ENCODE measurements around the gene ALDH1L1.

Gene ALDH1L1

DNA sequence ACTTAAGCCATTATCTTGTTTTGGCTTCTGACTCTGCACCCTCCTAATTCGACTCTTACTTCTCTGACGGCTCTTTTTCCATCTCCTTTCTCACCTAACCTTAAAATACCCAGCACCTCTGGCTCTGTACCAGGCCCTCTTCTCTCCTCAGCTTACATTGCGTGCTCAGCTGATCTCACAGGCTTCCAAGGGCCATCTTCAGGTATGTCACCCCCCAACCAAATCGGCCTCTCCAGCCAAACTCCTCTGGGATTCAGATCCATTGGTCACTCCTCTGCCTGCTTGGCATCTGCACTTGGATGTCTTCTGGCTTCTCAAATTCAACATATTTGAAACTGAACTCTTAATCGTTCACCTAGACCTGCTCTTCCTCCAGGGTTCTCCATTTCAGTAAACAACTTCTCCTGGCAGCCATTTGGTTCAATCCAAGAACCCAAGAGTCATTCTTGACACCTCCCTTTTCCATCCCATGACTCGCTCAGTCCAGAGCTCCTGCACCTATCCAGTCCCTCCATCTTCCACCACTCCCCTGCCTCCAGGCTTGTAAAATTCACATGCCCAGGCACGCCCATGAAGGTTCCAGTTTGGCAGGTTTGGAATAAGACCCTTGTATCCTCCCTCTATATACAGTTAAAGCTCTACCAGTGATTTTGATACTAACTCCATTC is 61.2 kb downstream of the ALDH1L1 start:
- TF ChIP-seq, protein P1, sequence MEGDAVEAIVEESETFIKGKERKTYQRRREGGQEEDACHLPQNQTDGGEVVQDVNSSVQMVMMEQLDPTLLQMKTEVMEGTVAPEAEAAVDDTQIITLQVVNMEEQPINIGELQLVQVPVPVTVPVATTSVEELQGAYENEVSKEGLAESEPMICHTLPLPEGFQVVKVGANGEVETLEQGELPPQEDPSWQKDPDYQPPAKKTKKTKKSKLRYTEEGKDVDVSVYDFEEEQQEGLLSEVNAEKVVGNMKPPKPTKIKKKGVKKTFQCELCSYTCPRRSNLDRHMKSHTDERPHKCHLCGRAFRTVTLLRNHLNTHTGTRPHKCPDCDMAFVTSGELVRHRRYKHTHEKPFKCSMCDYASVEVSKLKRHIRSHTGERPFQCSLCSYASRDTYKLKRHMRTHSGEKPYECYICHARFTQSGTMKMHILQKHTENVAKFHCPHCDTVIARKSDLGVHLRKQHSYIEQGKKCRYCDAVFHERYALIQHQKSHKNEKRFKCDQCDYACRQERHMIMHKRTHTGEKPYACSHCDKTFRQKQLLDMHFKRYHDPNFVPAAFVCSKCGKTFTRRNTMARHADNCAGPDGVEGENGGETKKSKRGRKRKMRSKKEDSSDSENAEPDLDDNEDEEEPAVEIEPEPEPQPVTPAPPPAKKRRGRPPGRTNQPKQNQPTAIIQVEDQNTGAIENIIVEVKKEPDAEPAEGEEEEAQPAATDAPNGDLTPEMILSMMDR (conservative IDR thresholded peaks at IDR 0.05; ENCODE audit: low read depth, low read length), result no peak
- no peak overlapping the region for H3K4me3 ChIP-seq (ENCODE audit: low read length)
- no peak for DNase-seq (ENCODE audit: low read depth)

- H3K4me3 ChIP-seq (ENCODE audit: low read length), result no peak overlapping the region
- no peak for DNase-seq (ENCODE audit: low read depth)
- TF ChIP-seq, protein P1 (conservative IDR thresholded peaks at IDR 0.05; ENCODE audit: low read depth, low read length), result no peak
These were observed 61.8 kb downstream of the ALDH1L1 start for GRCh38 chr3:126118591-126118990.

- TF ChIP-seq, protein P1 (conservative IDR thresholded peaks at IDR 0.05; ENCODE audit: low read depth, low read length), result no peak
- no peak overlapping the region for H3K4me3 ChIP-seq (ENCODE audit: low read length)
- no peak for DNase-seq (ENCODE audit: low read depth)
These were observed 62.6 kb downstream of the ALDH1L1 start for GRCh38 chr3:126117786-126118185.

- TF ChIP-seq, protein P1 (conservative IDR thresholded peaks at IDR 0.05; ENCODE audit: low read depth, low read length), result no peak
- no peak for DNase-seq (ENCODE audit: low read depth)
- no peak overlapping the region for H3K4me3 ChIP-seq (ENCODE audit: low read length)
These were observed 63.2 kb downstream of the ALDH1L1 start for GRCh38 chr3:126117212-126117611.

GRCh38 chr3:126116526-126116925 is 63.9 kb downstream of the ALDH1L1 start:
- H3K4me3 ChIP-seq (ENCODE audit: low read length), result no peak overlapping the region
- no peak for DNase-seq (ENCODE audit: low read depth)
- TF ChIP-seq, protein P1 (conservative IDR thresholded peaks at IDR 0.05; ENCODE audit: low read depth, low read length), result no peak

- TF ChIP-seq, protein P1 (conservative IDR thresholded peaks at IDR 0.05; ENCODE audit: low read depth, low read length), result no peak
- no peak for DNase-seq (ENCODE audit: low read depth)
- no peak overlapping the region for H3K4me3 ChIP-seq (ENCODE audit: low read length)
These were observed 65.7 kb downstream of the ALDH1L1 start for GRCh38 chr3:126114443-126115386.

All from retinal pigment epithelial cell (primary cell).